Ascending aorta (tissue), 2 donors: ENCODE results near the gene DRD2. TPM values are rescaled to one million over a fixed set of nuclear protein-coding genes. Genes with fewer than 3 reads are reported as not detected.

Source experiments
- DNase-seq, 2 donors: peaks; one replicate each; pipeline ENCODE4 v3.0.0-alpha.2; 2019; ENCODE audit warnings: low spot score in 2 of 2
- H3K27ac ChIP-seq, 2 donors: fragments of 200-600 bp; sonication (generic); one replicate each; pipeline ENCODE4 v1.5.1; 2016 to 2017; ENCODE audit warnings: mild to moderate bottlenecking in 1 of 2
- H3K27me3 ChIP-seq: fragments of 200-600 bp; sonication (generic); one replicate; pipeline ENCODE4 v1.5.1; 2017
- H3K36me3 ChIP-seq, 2 donors: fragments of 200-600 bp; sonication (generic); one replicate each; pipeline ENCODE4 v1.5.1; 2016
- H3K4me1 ChIP-seq, 2 donors: fragments of 200-600 bp; sonication (generic); one replicate each; pipeline ENCODE4 v1.5.1; 2016 to 2017; ENCODE audit warnings: mild to moderate bottlenecking in 1 of 2
- H3K4me3 ChIP-seq, 2 donors: fragments of 200-600 bp; sonication (generic); one replicate each; pipeline ENCODE4 v1.5.1; 2016 to 2017; ENCODE audit warnings: mild to moderate bottlenecking in 1 of 2
- H3K9me3 ChIP-seq, 2 donors: fragments of 200-600 bp; sonication (generic); one replicate each; pipeline ENCODE4 v1.5.1; 2016
- intact Hi-C: fragments of 100-400 bp; cut with DNase I; formaldehyde crosslinking; loops from one replicate; pipeline ENCODE4 v1.15.1; 2023
- total RNA-seq: library from RNA; depleted of rRNA; stranded (reverse); fragments of >200 nt; gene quantifications from one replicate; pipeline ENCODE4 v1.1.0, GENCODE V29; 2016
- TF ChIP-seq, protein P1 (sequence below), 3 experiments: fragments of 200-600 bp in 2 of 3; fragments of 450-650 bp in 1 of 3; sonication (generic) in 2 of 3; IDR thresholded peaks; one replicate each; pipeline ENCODE4 v1.5.1; 2016 to 2019; ENCODE audit warnings: antibody characterized with exemption in 3 of 3, mild to moderate bottlenecking in 1 of 3, moderate library complexity in 1 of 3

The DRD2 gene
- total RNA-seq, 1 donor from 2014 or later = not detected

DNA sequence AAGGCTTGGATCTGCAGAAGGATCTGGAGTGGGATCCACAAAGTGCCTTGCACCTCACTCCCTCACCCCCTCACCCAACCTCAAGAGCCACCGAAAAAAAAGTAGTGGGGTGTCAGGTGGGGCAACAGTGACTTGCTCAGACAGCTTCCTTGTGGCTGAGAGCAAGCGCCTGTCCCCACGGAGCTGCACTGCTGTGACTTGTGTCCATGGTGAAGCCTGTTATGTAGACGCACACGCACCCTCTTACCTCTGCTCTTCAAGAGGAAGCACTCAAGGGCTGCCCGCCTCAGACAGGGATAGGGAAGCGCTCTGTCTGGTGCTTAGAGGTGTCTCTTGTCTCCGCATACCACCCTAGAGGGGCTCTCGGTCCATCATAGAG is 1.2 kb downstream of the DRD2 start:
- TF ChIP-seq, protein P1, sequence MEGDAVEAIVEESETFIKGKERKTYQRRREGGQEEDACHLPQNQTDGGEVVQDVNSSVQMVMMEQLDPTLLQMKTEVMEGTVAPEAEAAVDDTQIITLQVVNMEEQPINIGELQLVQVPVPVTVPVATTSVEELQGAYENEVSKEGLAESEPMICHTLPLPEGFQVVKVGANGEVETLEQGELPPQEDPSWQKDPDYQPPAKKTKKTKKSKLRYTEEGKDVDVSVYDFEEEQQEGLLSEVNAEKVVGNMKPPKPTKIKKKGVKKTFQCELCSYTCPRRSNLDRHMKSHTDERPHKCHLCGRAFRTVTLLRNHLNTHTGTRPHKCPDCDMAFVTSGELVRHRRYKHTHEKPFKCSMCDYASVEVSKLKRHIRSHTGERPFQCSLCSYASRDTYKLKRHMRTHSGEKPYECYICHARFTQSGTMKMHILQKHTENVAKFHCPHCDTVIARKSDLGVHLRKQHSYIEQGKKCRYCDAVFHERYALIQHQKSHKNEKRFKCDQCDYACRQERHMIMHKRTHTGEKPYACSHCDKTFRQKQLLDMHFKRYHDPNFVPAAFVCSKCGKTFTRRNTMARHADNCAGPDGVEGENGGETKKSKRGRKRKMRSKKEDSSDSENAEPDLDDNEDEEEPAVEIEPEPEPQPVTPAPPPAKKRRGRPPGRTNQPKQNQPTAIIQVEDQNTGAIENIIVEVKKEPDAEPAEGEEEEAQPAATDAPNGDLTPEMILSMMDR (IDR thresholded peaks at IDR 0.05) = no peak
- Histone ChIP-seq H3K27me3 (no peaks in the 10 kb centered on the region), H3K9me3 (no peaks in the 10 kb centered on the region), H3K27ac (no peak overlapping the region), H3K36me3 (no peaks in the 10 kb centered on the region), H3K4me3 (no peak overlapping the region), H3K4me1 (peaks cover 3 to 4% of the 10 kb centered on the region in 2 donors)
- DNase-seq = no peak
- intact Hi-C loops = no loop called here

DNA sequence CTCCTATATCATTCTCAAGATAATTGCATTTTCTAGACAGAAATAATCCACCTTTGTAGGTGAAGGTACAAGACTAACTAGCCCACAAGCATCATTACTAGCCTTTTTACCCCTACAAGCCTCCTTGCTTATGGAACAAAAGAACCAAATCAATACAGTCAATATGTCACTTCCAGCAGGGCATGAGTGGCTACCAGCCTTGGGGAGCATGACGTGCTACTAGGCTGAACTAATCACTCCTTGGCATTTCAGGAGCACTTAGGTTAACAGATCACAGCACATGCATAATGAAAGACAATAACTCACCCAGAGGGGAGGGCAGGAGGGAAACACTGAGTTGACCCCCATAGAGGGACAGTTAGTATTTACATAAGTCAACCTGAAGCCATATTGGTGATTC is 2.7 kb downstream of the DRD2 start:
- Histone ChIP-seq H3K4me1 (peaks cover 3 to 4% of the 10 kb centered on the region in 2 donors), H3K36me3 (no peaks in the 10 kb centered on the region), H3K27me3 (no peaks in the 10 kb centered on the region), H3K4me3 (no peak overlapping the region), H3K9me3 (no peaks in the 10 kb centered on the region), H3K27ac (no peak overlapping the region)
- no peak for DNase-seq
- TF ChIP-seq, protein P1 (IDR thresholded peaks at IDR 0.05) = no peak
- intact Hi-C loops = no loop called here

DNA sequence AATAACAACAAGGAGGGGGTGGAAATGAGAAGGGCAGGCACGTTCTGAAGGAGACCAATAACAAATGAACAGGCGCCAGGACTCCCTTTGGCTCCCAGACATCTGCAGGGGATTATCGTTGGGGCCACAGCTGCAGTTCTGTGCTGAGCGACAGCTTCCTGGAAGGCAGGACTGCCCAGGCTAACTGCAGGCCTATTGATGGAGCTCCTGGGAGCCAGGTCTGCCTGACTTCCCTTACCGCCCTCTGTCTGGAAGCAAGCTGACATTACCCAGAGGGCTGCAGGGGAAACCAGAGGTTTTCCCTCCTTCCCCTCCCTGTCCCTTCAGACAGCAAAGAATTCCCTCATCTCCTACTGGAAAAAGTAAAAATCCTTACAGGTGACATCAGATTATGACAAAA is 5.0 kb downstream of the DRD2 start:
- TF ChIP-seq, protein P1 (IDR thresholded peaks at IDR 0.05) = no peak
- Histone ChIP-seq H3K4me1 (peaks cover 0 to 4% of the 10 kb centered on the region in 2 donors), H3K27me3 (no peaks in the 10 kb centered on the region), H3K27ac (no peak overlapping the region), H3K4me3 (no peak overlapping the region), H3K9me3 (no peaks in the 10 kb centered on the region), H3K36me3 (no peaks in the 10 kb centered on the region)
- intact Hi-C loops = no loop called here
- no peak for DNase-seq

DNA sequence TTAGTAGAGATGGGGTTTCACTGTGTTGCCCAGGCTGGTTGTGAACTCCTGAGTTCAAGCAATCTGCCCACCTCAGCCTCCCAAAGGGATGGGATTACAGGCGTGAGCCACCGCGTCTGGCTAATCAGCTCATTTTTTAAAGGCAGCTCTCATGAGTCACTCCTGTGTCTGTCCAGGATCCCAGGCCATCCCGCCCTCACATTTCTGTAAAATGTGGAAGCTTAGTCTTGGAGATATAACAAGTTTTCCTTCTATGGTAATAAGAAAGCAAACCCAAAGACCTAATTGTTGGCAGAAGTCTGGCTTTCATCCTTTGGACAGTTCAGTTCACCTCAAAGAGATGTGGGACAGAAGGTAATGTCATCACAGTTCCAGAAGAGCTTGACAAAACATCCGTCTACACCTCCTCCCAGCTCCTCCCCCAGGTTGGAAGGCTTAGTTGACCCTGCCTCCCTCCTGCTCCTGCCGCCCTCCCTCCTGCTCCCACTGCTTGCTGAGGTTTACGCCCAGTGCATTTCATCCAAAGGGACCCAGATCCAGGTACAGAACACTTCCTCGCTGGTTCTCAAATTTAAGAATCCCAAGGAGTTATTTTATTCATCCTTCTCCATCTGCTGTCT is 6.4 kb downstream of the DRD2 start:
- Histone ChIP-seq H3K27ac (no peak overlapping the region), H3K9me3 (no peaks in the 10 kb centered on the region), H3K4me3 (no peak overlapping the region), H3K36me3 (no peaks in the 10 kb centered on the region), H3K4me1 (no peaks in the 10 kb centered on the region), H3K27me3 (no peaks in the 10 kb centered on the region)
- intact Hi-C loops = no loop called here
- DNase-seq = no peak
- TF ChIP-seq, protein P1 (IDR thresholded peaks at IDR 0.05) = no peak

DNA sequence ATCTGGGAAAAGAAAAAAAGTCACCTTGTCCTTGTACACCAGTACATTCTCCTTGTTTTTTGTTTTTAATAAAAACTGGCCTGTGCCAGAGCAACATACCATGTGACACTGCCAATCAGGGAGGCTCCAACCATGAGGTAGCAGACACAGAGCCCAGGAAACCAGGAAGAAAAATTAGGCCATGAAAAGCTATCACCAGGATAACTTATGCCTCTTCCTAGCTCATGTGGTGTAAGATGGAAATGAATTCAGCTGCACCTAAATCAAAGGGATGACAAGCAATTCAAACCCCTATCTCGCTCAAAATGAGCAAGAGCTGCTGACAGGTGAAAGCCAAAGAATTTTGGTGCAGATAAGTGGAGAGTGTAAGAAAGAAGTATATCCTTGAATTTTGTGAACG is 7.7 kb downstream of the DRD2 start:
- intact Hi-C loops = no loop called here
- Histone ChIP-seq H3K4me3 (no peak overlapping the region), H3K27ac (no peak overlapping the region), H3K9me3 (no peaks in the 10 kb centered on the region), H3K27me3 (no peaks in the 10 kb centered on the region), H3K36me3 (no peaks in the 10 kb centered on the region), H3K4me1 (no peaks in the 10 kb centered on the region)
- TF ChIP-seq, protein P1 (IDR thresholded peaks at IDR 0.05) = no peak
- DNase-seq = no peak

DNA sequence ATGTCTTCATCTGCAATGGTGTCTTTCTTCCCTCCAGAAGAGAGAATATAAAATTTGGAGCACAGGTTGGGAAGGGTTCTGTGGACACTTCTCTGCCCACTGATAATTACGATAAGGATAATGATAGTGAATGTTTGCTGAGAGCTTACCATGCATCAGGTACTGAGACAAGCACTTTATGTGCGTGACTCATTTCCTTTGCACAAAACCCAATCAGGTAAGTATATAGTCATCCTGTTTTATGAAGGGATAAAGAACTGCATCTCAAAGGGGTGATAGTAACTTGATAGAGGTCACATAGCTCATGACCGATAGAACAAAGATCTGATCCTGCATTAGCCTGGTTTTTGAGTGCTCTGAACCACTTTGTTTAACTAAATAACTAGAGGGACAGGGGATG is 9.4 kb downstream of the DRD2 start:
- TF ChIP-seq, protein P1 (IDR thresholded peaks at IDR 0.05) = no peak
- Histone ChIP-seq H3K9me3 (no peaks in the 10 kb centered on the region), H3K27ac (no peak overlapping the region), H3K4me1 (no peaks in the 10 kb centered on the region), H3K4me3 (no peak overlapping the region), H3K36me3 (no peaks in the 10 kb centered on the region), H3K27me3 (no peaks in the 10 kb centered on the region)
- DNase-seq = no peak
- intact Hi-C loops = no loop called here
